Adrenal gland (tissue), 12 donors: ENCODE measurements around the gene TAAR9. TPM values are rescaled to one million over a fixed set of nuclear protein-coding genes. Genes with fewer than 3 reads are reported as not detected.
A peak's percentile ranks its signal among the peaks of the same experiment; 100 is the strongest.

Experiments used
- DNase-seq, 7 donors: peaks; one replicate each; pipeline ENCODE4 v3.0.0-alpha.2; 2019 to 2020
- H3K27ac ChIP-seq, 5 donors: fragments of 200-600 bp; sonication (generic) in 4 of 5; 1 replicate in 3 of 5; 2 replicates in 2 of 5; pipeline versions ENCODE4 v1.5.1 to v1.8.0; 2016 to 2020; ENCODE audit warnings: mild to moderate bottlenecking in 1 of 5
- H3K27me3 ChIP-seq: fragments of 200-600 bp; 2 replicates; pipeline ENCODE4 v1.8.0; 2021
- H3K36me3 ChIP-seq, 2 donors: fragments of 200-600 bp; replicated peaks in 1 of 2; 1 replicate in 1 of 2; 2 replicates in 1 of 2; pipeline versions ENCODE4 v1.5.1 to v1.8.0; 2018 to 2022
- H3K4me1 ChIP-seq, 2 donors: fragments of 200-600 bp; replicated peaks in 1 of 2; 1 replicate in 1 of 2; 2 replicates in 1 of 2; pipeline versions ENCODE4 v1.5.1 to v1.8.0; 2018 to 2021
- H3K4me3 ChIP-seq, 4 donors: fragments of 200-600 bp; sonication (generic) in 3 of 4; one replicate each; pipeline ENCODE4 v1.5.1; 2016 to 2018
- H3K9me3 ChIP-seq, 3 donors: fragments of 200-600 bp; sonication (generic) in 1 of 3; replicated peaks in 1 of 3; 1 replicate in 2 of 3; 2 replicates in 1 of 3; pipeline versions ENCODE4 v1.5.1 to v1.8.0; 2016 to 2021
- POLR2A ChIP-seq, 2 donors: fragments of 450-650 bp; IDR thresholded peaks; one replicate each; pipeline ENCODE4 v1.6.1; 2017; ENCODE audit warnings: antibody characterized with exemption in 2 of 2, mild to moderate bottlenecking in 2 of 2, moderate library complexity in 1 of 2
- WGBS, 4 donors: extraction: QIAGEN DNeasy Blood & Tissue Kit in 2 of 4; methylation state at CpG; one replicate each; pipeline versions ENCODE4 v1.1.5 to v1.1.7; 2013 to 2017; 5-methylcytosine and 5-hydroxymethylcytosine counted together
- intact Hi-C, 2 donors: fragments of 100-400 bp; cut with DNase I; formaldehyde crosslinking; loops; one replicate each; pipeline versions ENCODE4 v1.14.1 to v1.15.0; 2022 to 2023
- polyA plus RNA-seq, 3 donors: library from polyadenylated mRNA; stranded (reverse); fragments of 200-250 nt in 2 of 3; fragments of 350-450 nt in 1 of 3; fragmentation: Illumina TruSeq in 1 of 3; extraction: RNeasy Lipid Tissue Mini Kit (QIAGEN cat#74804) in 1 of 3; gene quantifications; one replicate each; pipeline ENCODE4 v1.2.3, GENCODE V29; 2013 to 2014
- total RNA-seq, 9 donors: library from RNA; depleted of rRNA in 4 of 9; stranded (reverse); fragments of >200 nt in 4 of 9; fragments of 120-200 nt in 1 of 9; fragmentation: NEBNext Ultra II Directional in 1 of 9; extraction: Animal tissue kit (Norgen Biotek cat#: 25700) in 1 of 9; gene quantifications; one replicate each; pipeline versions ENCODE4 v1.1.0 to v1.2.4, GENCODE V29; 2013 to 2023
- TF ChIP-seq, protein P1 (sequence below), 6 experiments: fragments of 450-650 bp in 4 of 6; fragments of 200-600 bp in 2 of 6; sonication (generic) in 1 of 6; IDR thresholded peaks; 1 replicate in 5 of 6; 2 replicates in 1 of 6; pipeline versions ENCODE4 v1.5.1 to v1.8.0; 2016 to 2021; ENCODE audit warnings: antibody characterized with exemption in 6 of 6, mild to moderate bottlenecking in 2 of 6, moderate library complexity in 1 of 6
- donor health status: healthy with polysubstance abuse.
- donor health status: Bipolar disorder and iron deficiency.
- donor health status: DM: yes; HTN: yes; CAD: no.
- donor health status: DM: no; HTN: no; CAD: no.
- donor health status: DM: no; HTN: no; CAD: no.
- donor health status: DM: yes; HTN: yes; CAD: no.

The TAAR9 gene
- total and polyA plus RNA-seq, 12 donors = not detected

DNA sequence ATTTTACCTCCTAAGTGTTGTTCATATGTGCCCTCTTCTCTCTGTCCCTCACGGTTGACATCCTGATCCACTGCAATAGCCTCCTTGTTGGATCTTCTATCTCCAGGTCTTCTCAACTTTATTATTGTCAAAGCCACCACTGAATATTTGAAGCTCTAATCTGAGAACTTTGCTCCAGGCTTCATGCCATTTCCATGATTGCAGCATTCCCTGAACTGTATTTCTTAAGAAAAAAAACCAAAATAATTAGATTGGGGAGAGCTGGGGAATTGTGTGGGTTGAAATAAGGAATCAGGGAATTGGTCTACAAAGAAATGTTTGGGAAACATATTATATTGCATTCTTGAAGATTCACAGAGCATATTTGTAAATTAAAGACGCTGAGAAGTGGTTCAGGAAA, 22.7 kb upstream of the TAAR9 start:
- Histone ChIP-seq H3K27ac (no peak overlapping the region), H3K27me3 (no peaks in the 10 kb centered on the region), H3K4me3 (no peak overlapping the region), H3K4me1 (peaks cover 17 to 30% of the 10 kb centered on the region in 2 donors), H3K36me3 (no peaks in the 10 kb centered on the region), H3K9me3 (no peaks in the 10 kb centered on the region)
- intact Hi-C loops = no loop called here
- TF ChIP-seq, protein P1, sequence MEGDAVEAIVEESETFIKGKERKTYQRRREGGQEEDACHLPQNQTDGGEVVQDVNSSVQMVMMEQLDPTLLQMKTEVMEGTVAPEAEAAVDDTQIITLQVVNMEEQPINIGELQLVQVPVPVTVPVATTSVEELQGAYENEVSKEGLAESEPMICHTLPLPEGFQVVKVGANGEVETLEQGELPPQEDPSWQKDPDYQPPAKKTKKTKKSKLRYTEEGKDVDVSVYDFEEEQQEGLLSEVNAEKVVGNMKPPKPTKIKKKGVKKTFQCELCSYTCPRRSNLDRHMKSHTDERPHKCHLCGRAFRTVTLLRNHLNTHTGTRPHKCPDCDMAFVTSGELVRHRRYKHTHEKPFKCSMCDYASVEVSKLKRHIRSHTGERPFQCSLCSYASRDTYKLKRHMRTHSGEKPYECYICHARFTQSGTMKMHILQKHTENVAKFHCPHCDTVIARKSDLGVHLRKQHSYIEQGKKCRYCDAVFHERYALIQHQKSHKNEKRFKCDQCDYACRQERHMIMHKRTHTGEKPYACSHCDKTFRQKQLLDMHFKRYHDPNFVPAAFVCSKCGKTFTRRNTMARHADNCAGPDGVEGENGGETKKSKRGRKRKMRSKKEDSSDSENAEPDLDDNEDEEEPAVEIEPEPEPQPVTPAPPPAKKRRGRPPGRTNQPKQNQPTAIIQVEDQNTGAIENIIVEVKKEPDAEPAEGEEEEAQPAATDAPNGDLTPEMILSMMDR (IDR thresholded peaks at IDR 0.05) = no peak
- TF ChIP-seq POLR2A (IDR thresholded peaks at IDR 0.05) = no peak
- 52 to 76% (median 65%) methylated on average over 2 of the region's 2 CpGs for WGBS, 4 donors
- no peak for DNase-seq

DNA sequence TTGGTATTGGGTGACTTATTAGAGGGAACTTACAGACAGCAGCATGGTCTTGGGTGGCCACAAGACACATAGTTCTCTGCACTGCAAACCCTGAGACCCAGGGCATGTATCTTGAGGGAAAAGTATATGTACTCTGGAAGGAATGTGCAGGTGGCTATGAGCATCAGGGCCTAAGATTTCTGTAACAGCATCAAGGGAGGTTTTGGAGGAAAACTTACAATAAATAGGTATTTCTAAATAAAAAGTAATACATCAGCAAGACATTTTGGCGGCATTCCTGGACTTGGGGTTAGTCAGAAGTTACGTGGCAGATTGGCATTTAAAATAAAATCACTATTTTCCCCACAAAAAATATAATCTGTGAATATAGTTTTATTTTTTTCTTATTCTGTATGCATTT, 17.1 kb upstream of the TAAR9 start:
- no peaks in the 10 kb centered on the region for H3K27me3 ChIP-seq
- intact Hi-C loops = loop anchor here in 1 of 2 donors (10.0 kb wide), 1 partner anchor 144 kb away; no protein-coding TSS in a partner anchor
- H3K36me3 ChIP-seq = no peaks in the 10 kb centered on the region
- peak in 2 of 7 donors; percentile 17 to 27 for DNase-seq
- no peaks in the 10 kb centered on the region for H3K9me3 ChIP-seq
- H3K4me3 ChIP-seq = no peak overlapping the region
- no peaks in the 10 kb centered on the region for H3K4me1 ChIP-seq
- 42 to 61% (median 46%) methylated on average over 2 of the region's 2 CpGs for WGBS, 4 donors
- TF ChIP-seq, protein P1 (IDR thresholded peaks at IDR 0.05) = no peak
- TF ChIP-seq POLR2A (IDR thresholded peaks at IDR 0.05) = no peak
- no peak overlapping the region for H3K27ac ChIP-seq

DNA sequence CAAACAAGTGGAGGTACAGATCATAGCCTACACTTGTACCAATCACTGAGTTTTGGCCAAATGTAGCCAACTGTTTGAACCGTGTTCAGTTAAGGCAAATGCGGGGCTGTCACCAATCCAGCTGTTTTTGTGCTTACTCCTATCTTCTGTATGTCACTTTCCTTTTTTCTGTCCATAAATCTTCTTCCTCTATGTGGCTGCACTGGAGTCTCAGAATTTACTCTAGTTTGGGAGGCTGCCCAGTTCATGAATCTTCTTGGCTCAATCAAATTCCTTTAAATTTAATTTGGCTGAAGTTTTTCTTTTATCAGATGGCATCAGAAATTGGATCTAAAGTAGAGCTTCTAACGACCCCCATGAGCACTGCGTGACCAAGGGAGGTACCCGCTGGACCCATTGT, 13.4 kb upstream of the TAAR9 start:
- Histone ChIP-seq H3K9me3 (no peaks in the 10 kb centered on the region), H3K4me1 (no peaks in the 10 kb centered on the region), H3K4me3 (no peak overlapping the region), H3K36me3 (no peaks in the 10 kb centered on the region), H3K27ac (no peak overlapping the region), H3K27me3 (no peaks in the 10 kb centered on the region)
- 85 to 90% (median 89%) methylated on average over 5 of the region's 5 CpGs for WGBS, 4 donors
- intact Hi-C loops = loop anchor here in 1 of 2 donors (10.0 kb wide), 1 partner anchor 140 kb away; no protein-coding TSS in a partner anchor
- DNase-seq = no peak
- TF ChIP-seq POLR2A (IDR thresholded peaks at IDR 0.05) = no peak
- TF ChIP-seq, protein P1 (IDR thresholded peaks at IDR 0.05) = no peak

DNA sequence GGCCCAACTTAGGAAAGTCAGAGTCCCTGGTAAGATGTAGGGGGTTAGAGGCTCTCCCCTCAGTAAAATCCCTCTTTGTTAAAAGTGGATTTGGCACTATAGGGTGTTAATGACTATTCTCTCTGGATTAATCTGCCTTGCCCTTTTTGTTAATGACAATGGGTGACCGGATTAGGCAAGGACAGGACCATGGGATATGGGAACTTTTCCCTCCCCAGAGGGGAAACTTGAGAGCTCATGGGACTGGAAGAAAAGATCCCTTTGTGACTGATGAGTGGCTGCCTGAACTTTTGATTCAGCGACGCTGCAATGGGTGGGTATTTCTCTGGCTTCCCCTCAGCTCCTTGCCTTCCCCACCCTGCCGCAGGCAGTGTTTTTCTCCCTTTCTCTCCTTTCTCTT, 12.2 kb upstream of the TAAR9 start:
- H3K9me3 ChIP-seq = no peaks in the 10 kb centered on the region
- H3K4me1 ChIP-seq = peaks cover 0 to 5% of the 10 kb centered on the region in 2 donors
- no peak overlapping the region for H3K4me3 ChIP-seq
- intact Hi-C loops = loop anchor here in 1 of 2 donors (10.0 kb wide), 1 partner anchor 139 kb away; no protein-coding TSS in a partner anchor
- H3K27me3 ChIP-seq = no peaks in the 10 kb centered on the region
- no peak for DNase-seq
- no peaks in the 10 kb centered on the region for H3K36me3 ChIP-seq
- no peak overlapping the region for H3K27ac ChIP-seq
- TF ChIP-seq, protein P1 (IDR thresholded peaks at IDR 0.05) = no peak
- no peak for TF ChIP-seq POLR2A (IDR thresholded peaks at IDR 0.05)
- 59 to 88% (median 84%) methylated on average over 4 of the region's 4 CpGs for WGBS, 4 donors
